ENCODE data around the gene CD2AP.
"Not testable (repeated sequence)": the region's sequence is repeated elsewhere in the genome, so short reads cannot be mapped to it uniquely, and the experiment has no call there.

Gene CD2AP

DNA sequence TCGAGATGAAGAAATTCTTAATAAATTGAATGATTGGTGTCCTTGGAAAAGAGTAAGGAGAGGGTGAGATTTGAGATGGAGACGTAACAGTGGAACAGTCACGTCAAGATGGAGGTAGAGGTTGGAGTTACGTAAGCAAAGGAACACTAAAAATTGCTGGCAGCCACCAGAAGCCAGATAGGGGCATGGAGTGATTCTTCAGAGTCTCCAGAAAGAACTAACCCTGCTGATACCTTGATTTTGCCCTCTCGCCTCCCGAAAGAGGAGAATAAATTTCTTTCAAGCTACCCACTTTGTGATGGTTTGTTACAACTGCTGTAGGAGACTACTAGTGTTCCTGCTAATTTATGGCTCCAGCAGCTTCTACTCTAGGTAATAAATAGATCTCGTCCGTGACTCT, 17.6 kb downstream of the CD2AP start:
- no peak for DNase-seq

DNA sequence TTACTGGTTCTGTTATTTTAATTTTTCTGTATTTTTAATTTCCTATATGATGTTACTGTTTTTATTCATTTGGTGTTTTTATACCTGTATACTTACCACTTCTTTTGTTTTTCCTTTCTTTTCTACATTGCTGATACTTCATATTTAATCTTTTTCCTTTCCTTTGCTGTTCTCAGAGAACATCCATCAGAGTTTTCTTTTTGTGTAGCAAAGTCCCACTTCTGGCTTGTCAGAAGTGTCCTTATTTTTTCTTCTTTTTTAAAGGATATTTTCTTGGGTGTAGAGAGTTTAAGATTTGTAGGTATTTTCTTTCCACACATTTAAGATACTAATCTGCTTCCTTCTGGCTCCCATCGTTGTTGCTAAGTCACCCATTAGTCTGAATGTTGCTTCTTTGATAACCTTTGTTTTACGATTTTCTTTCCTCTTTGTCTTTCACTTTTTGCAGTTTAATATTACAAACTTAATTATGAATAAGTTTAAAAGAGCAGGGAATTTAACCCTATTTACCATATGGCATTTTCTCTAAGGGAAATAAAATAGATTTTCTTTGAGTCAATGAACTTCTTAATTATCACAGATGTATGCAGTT, 18.5 kb downstream of the CD2AP start:
- DNase-seq, result no peak

DNA sequence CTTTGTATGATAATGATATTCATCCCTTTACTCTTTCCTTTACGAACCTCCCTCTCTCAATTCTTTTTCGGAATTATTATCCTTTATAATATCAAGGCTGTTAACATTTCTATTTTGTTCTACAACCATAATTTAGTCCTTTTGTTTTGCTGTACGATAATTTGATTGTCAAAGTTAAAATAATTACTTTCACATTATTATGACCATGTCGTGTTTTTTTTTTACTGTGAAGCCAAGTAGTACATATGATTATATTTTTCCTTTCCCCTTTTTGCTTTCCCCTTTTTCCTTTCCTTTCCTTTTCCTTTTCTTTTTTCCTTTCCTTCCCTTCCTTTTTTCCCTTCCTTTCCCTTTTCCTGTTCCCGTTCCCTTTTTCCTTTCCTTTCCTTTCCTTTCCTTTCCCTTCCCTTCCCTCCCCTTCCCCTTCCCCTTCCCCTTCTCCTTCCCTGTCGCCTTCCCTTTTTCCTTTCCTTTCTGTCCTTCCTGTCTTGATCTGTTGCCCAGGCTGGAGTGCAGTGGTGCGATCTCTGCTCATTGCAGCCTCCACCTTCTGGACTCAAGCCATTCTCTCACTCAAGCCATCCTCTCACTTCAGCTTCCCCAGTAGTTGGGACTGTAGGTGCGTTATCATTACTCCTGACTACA, 19.5 kb downstream of the CD2AP start:
- DNase-seq, result no peak

DNA sequence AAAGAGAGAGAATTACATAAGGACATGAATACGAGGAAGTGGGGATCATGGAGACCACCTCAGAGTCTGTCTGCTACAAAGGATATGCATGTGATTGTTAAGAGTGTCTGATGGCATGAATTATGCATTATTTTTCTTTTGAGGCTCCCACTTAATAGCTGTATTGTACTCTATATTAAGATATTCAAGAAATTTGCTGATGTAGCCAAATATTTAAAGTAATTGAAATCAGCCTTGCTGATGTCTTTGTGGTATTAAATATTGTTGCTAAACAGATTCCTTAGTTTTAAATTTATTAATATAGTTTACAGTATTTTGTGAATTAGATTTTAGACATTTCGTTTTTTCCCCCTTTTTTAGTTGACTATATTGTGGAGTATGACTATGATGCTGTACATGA, 25.3 kb downstream of the CD2AP start:
- DNase-seq, result no peak

DNA sequence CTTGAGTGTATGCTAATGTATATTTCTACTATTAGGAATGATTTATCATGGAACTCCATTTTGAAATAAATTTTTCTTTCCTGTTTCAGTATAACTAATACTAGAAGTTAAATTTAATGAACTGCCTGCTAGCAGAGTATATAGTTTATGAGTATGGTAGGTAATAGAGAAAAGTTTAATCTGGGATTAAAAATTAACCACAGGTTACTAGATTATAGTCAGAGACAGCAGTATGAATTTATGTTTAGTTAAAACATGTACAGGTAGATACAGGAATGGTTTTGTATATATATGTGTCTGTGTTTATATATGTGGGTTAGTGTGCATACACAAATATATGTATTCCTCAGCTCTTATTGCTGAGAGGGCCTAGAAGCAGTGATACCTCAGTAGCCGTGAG, 32.3 kb downstream of the CD2AP start:
- DNase-seq, result no peak

DNA sequence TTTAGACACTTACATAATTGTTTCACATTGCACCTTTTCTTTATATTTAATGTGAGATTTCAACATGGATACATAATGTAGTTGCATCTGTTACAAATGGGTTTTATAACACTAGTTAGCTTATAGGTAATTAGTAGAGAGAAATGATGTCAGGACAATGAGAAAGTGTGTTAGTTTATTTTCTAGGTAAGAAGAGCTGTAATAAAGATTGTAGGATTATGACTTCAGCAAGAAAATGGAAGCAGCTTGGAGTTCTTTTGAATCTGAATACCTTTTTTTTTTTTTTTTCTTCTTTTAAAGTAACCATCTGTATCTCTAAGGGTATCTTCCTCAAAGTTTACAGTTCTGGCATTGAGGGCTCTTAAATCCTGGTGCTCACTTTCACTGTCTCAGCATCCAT, 35.3 kb downstream of the CD2AP start:
- DNase-seq, result no peak

DNA sequence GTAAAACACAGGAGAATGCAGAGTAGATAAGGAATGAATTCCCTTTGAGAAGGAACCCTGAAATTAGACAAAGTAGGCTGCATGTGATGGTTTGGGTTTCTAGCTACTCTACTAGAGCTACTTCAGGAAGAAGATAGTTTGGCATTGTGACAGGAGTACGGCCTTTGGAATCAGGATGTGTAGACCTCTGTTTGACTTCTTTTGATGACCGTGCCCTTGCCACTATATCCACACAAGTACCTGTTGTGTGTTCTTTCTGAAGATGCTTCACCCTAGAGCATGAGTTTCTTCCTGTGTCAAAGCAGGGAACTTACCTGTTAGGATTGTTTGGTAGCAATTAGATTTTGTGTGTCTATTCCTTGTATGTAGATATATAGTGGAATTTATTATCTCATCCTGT, 41.7 kb downstream of the CD2AP start:
- DNase-seq, result no peak

DNA sequence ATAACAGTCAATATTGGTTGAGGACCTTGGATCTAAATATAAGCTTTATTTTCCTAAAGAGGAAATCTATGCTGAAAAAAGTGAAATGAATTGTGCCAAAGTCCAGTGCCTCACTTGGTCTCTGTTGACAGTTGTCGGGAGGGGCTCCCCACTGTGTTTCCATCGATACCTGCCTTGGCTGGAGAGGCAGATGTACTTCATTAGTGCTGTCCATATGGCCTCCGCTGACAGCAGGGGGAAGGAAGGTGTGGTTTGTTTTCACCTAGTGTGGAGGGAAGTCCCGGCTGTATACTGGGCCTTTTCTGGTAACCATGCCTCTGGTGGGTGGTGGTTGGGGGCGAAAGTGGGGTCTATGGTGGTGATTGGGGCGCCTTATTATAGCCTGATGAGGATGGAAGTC, 42.7 kb downstream of the CD2AP start:
- no peak for DNase-seq

DNA sequence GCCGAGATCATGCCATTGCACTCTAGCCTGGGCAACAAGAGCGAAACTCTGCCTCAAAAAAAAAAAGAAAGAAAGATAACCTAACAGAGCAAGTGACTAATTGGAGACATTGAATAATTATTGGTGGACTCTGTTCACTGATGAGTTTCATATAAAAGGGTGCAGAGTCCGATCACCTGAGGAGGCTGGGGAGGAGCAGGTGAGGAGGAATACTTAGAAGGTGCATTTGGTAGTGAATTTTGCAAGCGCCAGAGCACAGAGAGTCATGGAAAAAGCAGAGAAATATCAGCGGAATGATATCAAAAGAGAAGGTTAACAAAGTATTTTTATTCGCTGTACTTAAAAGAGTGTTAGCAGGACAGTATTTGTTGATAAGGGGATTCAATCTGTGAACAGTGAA, 44.4 kb downstream of the CD2AP start:
- no peak for DNase-seq

DNA sequence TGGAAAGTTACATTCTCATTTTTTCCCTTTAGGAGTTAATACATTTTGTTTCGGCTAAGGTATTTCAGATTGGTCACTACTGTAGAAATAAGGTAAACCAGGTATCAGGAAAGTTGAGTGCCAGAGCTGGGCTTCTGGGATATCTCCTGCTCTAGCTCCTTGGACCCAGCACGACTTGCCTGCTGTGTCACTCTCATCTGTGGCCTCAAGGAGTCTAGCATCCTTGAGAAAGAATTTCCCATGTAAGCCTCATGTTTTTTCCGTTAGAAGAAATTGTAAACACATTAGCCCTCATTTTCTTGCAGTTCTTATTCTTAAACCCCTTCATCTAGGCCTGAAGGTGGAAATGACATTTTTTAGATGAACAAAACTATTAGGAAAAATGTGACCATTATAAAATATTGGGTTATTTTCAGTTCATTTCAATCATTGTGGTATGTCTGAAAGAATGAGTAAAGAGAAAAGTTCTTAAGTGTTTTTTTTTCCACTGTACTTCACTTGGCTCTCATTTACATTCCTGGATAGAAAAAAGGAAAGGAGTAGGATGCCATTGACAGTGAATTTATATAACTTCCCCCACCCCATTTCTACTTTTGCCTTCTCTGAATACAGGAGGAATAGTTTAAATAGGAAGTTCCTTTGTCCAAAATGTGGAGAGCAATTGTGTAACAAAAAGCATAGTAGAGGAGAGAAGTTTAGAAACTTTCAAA, 46.7 kb downstream of the CD2AP start:
- no peak for DNase-seq

DNA sequence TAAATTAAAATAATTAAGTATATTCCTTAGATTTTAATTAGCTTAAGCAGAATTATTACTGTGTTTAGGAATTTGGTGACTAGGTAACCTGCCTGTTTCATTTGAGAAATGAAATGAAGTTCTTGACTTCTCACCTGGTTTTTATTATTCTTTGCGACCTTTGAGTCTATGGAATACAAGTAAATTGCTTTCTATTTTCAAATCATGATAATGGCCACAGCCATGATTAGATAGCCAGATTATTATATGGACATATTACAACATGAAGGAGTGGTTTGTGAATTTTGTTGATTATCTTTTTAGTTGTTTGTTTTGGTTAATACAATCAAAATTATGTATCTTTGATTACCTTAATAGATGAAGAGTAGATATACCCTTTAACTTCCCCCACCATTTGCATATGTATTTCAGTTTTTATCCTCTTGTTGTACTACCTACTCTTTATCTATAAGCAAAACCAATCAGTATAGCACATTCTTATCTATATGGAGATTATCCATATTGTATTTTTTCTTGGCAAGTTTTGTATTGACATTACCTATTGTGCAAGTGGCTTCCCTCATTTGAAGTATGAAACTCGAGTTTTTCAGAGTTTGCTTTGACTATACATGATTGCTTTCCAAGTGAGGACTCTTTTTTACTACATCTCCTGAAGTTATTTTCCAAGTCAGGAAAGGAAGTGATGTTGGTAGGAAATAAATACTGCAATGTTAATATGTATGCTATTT, 47.9 kb downstream of the CD2AP start:
- DNase-seq, result no peak

DNA sequence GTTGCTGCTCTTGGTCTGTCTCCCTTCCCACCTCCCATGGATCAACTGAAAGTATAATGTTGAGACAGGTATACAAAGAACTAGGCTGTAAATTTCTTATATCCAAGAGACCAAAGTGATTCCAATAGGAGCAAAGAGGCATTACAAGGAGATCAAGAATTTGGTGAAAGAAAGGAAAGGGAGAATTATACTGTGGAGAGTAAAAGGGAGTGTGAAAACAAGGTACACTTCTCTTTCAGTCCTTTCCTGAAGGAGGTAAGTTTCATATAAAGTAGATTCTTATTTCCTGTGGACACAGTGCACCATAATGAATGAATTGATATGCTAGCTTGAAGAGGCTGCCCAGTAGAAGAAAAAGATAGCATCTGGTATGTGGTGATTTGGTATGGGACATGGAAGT, 49.7 kb downstream of the CD2AP start:
- DNase-seq, result no peak

DNA sequence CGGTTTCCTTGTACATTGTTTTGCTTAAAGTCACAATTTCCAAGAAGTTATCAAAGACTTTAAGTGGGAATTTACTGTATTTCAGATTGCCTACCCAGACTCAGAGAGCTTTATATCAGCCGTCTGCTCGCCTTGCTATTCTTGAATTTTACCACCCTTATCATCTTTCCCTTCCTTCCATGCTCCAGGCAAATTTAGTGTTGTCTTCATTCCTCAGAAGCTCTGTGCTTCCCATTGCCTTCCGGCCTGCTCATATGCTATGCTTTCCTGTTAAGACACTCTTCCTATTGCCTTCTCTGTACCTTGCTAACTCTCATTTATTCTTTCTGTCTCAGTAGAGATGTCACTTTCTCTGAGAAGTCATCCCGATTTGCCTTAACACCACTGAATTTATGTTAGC, 52.1 kb downstream of the CD2AP start:
- DNase-seq, result no peak

DNA sequence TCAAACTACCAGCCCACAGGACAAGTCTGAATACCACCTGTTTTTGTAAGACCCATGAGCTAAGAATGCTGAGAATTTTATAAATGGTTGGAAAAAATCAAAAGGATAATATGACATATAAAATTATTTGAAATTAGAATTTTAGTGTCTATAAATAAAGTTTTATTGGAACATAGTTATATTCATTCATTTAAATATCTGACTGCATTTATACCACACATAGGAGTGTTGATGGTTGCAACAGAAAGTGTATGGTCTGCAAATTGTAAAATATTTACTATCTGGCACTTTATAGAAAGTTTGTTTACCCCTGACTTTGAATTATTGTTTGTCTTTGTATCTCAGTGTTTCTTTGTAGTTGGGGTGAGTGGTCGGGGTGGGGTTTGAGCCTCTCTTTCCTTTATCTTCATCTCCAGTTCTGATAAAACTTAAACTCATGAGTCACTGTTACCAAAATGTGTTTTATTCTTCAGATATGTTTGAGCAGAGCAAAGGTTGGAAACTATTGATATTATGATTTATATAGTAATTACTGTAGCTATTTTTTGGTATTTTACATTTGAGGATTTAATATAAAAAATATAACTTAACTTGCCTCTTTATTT, 55.5 kb downstream of the CD2AP start:
- DNase-seq, result no peak

DNA sequence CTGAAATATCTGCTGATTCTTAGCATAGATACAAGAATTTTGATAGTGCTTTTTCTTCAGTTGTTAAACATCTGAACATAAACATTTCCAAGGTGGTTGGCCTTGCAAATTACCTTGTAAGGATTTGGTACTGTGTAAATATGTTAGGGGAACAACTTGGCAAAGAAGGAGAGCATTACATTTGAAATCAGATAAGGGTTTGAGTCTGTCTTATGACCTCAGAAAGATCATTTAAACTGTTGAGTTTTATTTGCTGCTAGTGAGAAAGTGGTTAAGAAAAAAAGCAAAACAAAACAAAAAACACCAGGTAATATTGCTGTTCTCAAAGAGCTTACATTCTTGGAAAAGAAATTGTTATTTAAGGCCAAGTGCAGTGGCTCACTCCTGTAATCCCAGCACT, 56.5 kb downstream of the CD2AP start:
- no peak for DNase-seq

DNA sequence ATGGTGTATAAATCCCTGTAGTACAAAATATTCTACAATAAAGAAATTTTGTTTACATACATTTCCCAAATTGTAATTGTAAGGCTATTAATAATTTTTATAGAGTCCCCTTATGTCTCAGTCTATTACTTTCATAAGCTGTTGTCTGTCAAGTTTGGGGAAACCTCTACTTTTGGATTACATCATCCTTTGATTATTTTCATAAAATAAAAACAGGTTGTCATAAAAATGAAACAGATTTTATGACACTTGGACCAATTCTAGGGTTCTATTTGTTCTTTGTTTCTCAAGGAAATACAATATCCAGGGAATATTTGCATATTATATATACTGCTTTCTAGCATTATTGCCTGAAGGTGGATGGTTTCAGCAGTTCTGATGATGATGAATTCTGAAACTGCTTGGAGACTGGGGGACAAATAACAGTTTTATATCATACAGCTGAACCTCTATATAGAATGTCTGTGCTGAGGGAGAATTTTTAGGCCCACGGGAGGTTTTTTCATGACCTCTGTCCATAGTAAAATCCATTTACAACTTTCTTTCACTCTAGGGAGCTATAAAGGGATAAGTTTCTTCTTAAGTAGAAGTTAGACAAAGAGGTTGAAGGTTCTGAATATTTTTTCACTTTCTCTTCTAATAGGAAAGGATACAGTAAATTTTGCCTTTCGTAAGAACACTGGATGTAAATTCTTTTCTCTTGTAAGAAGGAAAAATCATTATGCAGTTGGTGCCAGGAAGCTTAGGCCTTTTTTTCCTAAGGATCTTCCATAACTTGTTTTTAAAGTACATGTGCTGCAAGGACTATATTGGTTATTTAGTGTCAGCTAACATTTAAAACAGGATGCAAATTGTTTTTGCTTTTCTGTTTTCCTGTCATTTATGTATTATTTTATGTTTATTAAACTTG, 58.0 kb downstream of the CD2AP start:
- DNase-seq, result no peak

DNA sequence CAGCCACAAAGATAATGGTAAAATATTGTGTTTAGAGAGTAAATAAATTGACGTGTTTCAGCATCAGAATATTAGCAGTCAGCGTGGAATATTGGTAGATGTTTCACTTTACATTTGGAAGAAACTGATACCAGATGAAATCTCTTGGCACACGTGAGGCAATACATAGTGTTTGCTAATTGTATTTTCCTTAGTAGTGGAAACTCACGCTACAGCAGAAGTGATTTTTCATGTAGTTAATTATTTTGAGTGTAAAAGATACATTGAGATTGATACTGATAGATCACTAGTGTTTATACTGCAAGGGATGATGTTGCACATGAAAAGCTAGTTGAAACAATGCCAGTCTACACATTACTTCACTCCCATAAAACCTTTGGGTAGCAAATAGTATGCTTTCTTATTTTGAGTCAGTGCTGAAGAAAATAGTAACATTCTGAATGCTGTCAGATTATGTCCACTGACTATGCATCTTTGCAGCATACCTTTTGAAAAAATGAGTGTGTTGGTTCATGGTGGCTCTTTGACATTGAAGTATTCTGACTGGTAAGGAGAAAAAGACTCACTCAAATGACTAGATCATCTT, 59.3 kb downstream of the CD2AP start:
- DNase-seq, result no peak

DNA sequence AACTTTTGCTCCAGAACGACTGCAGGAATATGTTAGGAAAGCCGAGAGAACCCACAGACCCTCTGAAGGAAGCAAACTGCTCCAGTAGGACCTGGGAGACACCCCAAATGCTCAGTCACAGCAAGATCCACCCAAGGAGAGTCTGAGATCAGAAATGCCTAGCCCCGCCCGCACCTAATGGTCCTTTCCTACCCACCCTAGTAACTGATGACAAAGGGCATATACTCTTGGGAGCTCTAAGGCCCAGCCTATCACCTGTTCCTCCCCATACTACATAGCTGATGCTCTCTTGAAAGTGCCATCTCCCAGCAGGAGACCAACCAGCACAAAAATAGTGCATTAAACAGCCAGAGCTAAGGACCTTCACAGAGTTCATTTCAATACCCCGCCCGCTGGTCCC, 67.6 kb downstream of the CD2AP start:
- DNase-seq, result no peak

DNA sequence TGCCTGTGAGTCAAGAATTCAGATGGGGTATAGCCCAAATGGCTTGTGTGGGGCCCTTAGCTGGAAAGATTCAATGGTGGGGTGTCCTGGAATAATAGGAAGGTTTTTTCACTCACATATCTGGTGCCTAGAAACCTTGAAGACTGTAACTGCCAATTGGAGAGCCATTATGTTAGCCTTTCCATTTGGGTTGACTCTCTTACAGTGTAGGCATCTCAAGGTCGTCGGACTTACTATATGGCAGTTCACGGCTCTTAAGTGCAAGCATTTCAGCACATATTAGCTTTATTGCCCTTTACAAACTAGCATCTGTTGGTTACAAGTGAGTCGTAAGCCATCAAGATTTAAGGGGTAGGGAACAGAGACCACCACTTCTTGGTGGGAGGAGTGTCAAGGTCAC, 74.1 kb downstream of the CD2AP start:
- DNase-seq, result no peak

DNA sequence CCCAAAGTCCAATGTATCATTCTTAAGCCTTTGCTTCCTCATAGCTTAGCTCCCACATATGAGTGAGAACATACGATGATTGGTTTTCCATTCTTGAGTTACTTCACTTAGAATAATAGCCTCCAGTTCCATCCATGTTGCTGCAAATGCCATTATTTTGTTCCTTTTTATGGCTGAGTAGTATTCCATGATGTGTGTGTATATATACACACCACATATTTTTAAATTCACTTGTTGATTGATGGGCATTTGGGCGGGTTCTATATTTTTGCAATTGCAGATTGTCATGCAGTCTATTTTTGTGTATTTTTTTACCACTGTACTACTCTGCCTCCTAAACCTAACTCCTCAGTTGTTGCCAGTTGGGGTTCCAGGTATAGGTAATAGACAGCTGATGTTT, 74.7 kb downstream of the CD2AP start:
- DNase-seq, result no peak

DNA sequence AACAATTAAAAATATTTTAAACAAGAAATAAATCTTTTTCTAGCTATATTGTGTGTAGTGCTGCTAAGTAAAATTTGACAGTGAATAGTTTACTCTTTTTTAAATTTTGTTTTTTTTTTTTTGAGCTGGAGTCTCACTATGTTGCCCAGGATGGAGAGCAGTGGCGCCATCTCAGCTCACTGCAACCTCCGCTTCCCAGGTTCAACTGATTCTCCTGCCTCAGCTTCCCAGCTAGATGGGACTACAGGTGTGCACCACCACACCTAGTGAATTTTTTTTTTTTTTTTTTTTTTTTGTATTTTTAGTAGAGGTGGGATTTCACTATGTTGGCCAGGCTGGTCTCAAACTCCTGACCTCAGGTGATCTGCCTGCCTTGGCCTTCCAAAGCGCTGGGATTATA, 75.7 kb downstream of the CD2AP start:
- DNase-seq, result not testable (repeated sequence)

Measured in amygdala (tissue), 56 donors.